ENCODE data around the gene LITAFD. TPM values are rescaled to one million over a fixed set of nuclear protein-coding genes. Genes with fewer than 3 reads are reported as not detected.
"Not testable (repeated sequence)": the region's sequence is repeated elsewhere in the genome, so short reads cannot be mapped to it uniquely, and the experiment has no call there.

Gene LITAFD
- polyA plus RNA-seq, 3 donors, result 0.36 TPM; not detected in 2

- no peak for DNase-seq
These were observed 12.0 kb downstream of the LITAFD start for GRCh38 chr16:8893976-8894690.

- no peak for DNase-seq
These were observed 12.7 kb downstream of the LITAFD start for GRCh38 chr16:8894736-8895334.

- DNase-seq, result no peak
These were observed 16.6 kb downstream of the LITAFD start for GRCh38 chr16:8898660-8899318.

- no peak for DNase-seq
These were observed 17.7 kb downstream of the LITAFD start for GRCh38 chr16:8899709-8900317.

GRCh38 chr16:8900343-8900742 is 18.2 kb downstream of the LITAFD start:
- DNase-seq, result no peak

- no peak for DNase-seq
These were observed 19.2 kb downstream of the LITAFD start for GRCh38 chr16:8901320-8901861.

- DNase-seq, result no peak
These were observed 20.9 kb downstream of the LITAFD start for GRCh38 chr16:8903004-8903403.

GRCh38 chr16:8904018-8904430 is 21.9 kb downstream of the LITAFD start:
- no peak for DNase-seq

- no peak for DNase-seq
These were observed 23.1 kb downstream of the LITAFD start for GRCh38 chr16:8905168-8905762.

GRCh38 chr16:8905795-8906591 is 23.8 kb downstream of the LITAFD start:
- no peak for DNase-seq

- DNase-seq, result no peak
These were observed 24.9 kb downstream of the LITAFD start for GRCh38 chr16:8907096-8907495.

- DNase-seq, result no peak
These were observed 26.8 kb downstream of the LITAFD start for GRCh38 chr16:8908810-8909468.

GRCh38 chr16:8910811-8911210 is 28.7 kb downstream of the LITAFD start:
- DNase-seq, result no peak

- DNase-seq, result no peak
These were observed 30.6 kb downstream of the LITAFD start for GRCh38 chr16:8912793-8913192.

GRCh38 chr16:8914098-8914497 is 31.9 kb downstream of the LITAFD start:
- DNase-seq, result no peak

- no peak for DNase-seq
These were observed 33.7 kb downstream of the LITAFD start for GRCh38 chr16:8915722-8916301.

GRCh38 chr16:8916541-8917225 is 34.5 kb downstream of the LITAFD start:
- no peak for DNase-seq

GRCh38 chr16:8917336-8917735 is 35.2 kb downstream of the LITAFD start:
- DNase-seq, result not testable (repeated sequence)

GRCh38 chr16:8919089-8919933 is 37.2 kb downstream of the LITAFD start:
- DNase-seq, result no peak
